Measurements from ENCODE around the gene SLC26A11.

DNA sequence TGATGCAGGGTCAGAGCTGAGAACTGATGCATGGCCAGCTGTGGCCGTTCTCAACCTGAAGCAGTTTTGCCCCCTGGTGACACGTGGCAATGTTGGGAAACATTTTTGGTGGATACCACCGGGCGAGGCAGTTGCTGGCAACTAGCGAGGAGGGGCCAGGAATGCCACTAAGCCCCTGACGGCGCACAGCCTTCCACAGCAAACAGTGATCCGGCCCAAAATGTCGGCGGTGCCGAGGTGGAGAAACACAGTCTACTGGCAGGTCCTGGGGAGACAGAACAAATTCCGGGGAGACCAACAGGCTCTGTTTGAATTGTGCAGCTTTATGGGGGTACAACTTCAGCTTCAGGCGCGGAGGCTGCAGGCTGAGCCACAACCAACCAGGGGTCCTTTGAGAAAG is 8.2 kb downstream of the SLC26A11 start:
- no peak for TF ChIP-seq POLR2A (IDR thresholded peaks at IDR 0.05)
- no peak for TF ChIP-seq POLR2AphosphoS5 (IDR thresholded peaks at IDR 0.05)
- TF ChIP-seq EP300 (IDR thresholded peaks at IDR 0.05) = no peak
- TF ChIP-seq, protein P1, sequence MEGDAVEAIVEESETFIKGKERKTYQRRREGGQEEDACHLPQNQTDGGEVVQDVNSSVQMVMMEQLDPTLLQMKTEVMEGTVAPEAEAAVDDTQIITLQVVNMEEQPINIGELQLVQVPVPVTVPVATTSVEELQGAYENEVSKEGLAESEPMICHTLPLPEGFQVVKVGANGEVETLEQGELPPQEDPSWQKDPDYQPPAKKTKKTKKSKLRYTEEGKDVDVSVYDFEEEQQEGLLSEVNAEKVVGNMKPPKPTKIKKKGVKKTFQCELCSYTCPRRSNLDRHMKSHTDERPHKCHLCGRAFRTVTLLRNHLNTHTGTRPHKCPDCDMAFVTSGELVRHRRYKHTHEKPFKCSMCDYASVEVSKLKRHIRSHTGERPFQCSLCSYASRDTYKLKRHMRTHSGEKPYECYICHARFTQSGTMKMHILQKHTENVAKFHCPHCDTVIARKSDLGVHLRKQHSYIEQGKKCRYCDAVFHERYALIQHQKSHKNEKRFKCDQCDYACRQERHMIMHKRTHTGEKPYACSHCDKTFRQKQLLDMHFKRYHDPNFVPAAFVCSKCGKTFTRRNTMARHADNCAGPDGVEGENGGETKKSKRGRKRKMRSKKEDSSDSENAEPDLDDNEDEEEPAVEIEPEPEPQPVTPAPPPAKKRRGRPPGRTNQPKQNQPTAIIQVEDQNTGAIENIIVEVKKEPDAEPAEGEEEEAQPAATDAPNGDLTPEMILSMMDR (IDR thresholded peaks at IDR 0.05) = no peak

Measured in gastroesophageal sphincter (tissue), 3 donors.